Neural cell (in vitro differentiated cells): ENCODE results near the gene ARHGEF10L.

Experiments
- EP300 ChIP-seq: fragments of 450-650 bp; conservative IDR thresholded peaks from 2 replicates; pipeline ENCODE4 v1.6.1; 2014; ENCODE audit warnings: antibody characterized with exemption, mild to moderate bottlenecking, moderate library complexity; ENCODE audit not compliant: poor library complexity, severe bottlenecking
- POLR2AphosphoS5 ChIP-seq: IDR thresholded peaks from 2 replicates; pipeline ENCODE4 v1.6.1; 2012
- RAD21 ChIP-seq: fragments of 450-650 bp; conservative IDR thresholded peaks from 2 replicates; pipeline ENCODE4 v1.6.1; 2014; ENCODE audit warnings: antibody characterized with exemption, mild to moderate bottlenecking, moderate library complexity
- SMC3 ChIP-seq: fragments of 450-650 bp; conservative IDR thresholded peaks from 2 replicates; pipeline ENCODE4 v1.6.1; 2014; ENCODE audit warnings: antibody characterized with exemption, mild to moderate bottlenecking, moderate library complexity; ENCODE audit not compliant: poor library complexity
- TAF1 ChIP-seq: IDR thresholded peaks from 2 replicates; pipeline ENCODE4 v1.6.1; 2012; ENCODE audit warnings: low read depth
- TF ChIP-seq, protein P1 (sequence below): fragments of 450-650 bp; IDR thresholded peaks from 2 replicates; pipeline ENCODE4 v1.5.1; 2014; ENCODE audit warnings: antibody characterized with exemption, mild to moderate bottlenecking, moderate library complexity; ENCODE audit not compliant: poor library complexity, severe bottlenecking
- TF ChIP-seq, protein P2 (sequence below): IDR thresholded peaks from 2 replicates; pipeline ENCODE4 v1.6.1; 2012; ENCODE audit warnings: borderline replicate concordance

DNA sequence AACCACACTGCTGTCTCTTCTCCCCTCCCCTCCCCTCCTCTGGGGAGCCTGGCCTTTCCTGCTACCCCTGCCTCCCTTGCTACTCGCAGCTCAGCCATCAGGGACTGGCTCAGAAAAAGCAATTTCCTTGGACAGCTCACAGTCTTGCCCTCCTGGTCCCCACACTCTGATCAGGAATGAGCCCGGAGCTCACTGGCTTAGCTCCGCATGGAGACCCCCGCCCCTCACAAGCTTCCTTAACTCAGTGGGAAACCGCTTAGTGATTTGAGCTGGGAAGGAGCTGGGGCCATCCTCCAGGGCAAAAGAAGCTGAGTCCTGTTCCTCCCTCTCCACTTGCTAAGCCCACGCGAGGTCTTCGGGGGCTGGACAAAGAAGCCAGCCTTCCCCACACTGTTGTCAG, 145.3 kb downstream of the ARHGEF10L start:
- TF ChIP-seq, protein P1, sequence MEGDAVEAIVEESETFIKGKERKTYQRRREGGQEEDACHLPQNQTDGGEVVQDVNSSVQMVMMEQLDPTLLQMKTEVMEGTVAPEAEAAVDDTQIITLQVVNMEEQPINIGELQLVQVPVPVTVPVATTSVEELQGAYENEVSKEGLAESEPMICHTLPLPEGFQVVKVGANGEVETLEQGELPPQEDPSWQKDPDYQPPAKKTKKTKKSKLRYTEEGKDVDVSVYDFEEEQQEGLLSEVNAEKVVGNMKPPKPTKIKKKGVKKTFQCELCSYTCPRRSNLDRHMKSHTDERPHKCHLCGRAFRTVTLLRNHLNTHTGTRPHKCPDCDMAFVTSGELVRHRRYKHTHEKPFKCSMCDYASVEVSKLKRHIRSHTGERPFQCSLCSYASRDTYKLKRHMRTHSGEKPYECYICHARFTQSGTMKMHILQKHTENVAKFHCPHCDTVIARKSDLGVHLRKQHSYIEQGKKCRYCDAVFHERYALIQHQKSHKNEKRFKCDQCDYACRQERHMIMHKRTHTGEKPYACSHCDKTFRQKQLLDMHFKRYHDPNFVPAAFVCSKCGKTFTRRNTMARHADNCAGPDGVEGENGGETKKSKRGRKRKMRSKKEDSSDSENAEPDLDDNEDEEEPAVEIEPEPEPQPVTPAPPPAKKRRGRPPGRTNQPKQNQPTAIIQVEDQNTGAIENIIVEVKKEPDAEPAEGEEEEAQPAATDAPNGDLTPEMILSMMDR, result no peak
- TF ChIP-seq TAF1 (no peak), POLR2AphosphoS5 (no peak), EP300 (no peak), RAD21 (no peak), SMC3 (no peak)
- TF ChIP-seq, protein P2, sequence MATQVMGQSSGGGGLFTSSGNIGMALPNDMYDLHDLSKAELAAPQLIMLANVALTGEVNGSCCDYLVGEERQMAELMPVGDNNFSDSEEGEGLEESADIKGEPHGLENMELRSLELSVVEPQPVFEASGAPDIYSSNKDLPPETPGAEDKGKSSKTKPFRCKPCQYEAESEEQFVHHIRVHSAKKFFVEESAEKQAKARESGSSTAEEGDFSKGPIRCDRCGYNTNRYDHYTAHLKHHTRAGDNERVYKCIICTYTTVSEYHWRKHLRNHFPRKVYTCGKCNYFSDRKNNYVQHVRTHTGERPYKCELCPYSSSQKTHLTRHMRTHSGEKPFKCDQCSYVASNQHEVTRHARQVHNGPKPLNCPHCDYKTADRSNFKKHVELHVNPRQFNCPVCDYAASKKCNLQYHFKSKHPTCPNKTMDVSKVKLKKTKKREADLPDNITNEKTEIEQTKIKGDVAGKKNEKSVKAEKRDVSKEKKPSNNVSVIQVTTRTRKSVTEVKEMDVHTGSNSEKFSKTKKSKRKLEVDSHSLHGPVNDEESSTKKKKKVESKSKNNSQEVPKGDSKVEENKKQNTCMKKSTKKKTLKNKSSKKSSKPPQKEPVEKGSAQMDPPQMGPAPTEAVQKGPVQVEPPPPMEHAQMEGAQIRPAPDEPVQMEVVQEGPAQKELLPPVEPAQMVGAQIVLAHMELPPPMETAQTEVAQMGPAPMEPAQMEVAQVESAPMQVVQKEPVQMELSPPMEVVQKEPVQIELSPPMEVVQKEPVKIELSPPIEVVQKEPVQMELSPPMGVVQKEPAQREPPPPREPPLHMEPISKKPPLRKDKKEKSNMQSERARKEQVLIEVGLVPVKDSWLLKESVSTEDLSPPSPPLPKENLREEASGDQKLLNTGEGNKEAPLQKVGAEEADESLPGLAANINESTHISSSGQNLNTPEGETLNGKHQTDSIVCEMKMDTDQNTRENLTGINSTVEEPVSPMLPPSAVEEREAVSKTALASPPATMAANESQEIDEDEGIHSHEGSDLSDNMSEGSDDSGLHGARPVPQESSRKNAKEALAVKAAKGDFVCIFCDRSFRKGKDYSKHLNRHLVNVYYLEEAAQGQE, result no peak
